Breast epithelium (tissue), 4 donors: Measurements from ENCODE around the gene COL6A1. TPM values are rescaled to one million over a fixed set of nuclear protein-coding genes. Genes with fewer than 3 reads are reported as not detected.
"Not testable (repeated sequence)": the region's sequence is repeated elsewhere in the genome, so short reads cannot be mapped to it uniquely, and the experiment has no call there.

ENCODE experiments used
- DNase-seq, 2 donors: peaks; one replicate each; pipeline ENCODE4 v3.0.0-alpha.2; 2019; ENCODE audit warnings: low spot score in 2 of 2
- H3K27ac ChIP-seq, 2 donors: fragments of 200-600 bp; sonication (generic) in 1 of 2; one replicate each; pipeline ENCODE4 v1.5.1; 2016 to 2019; ENCODE audit warnings: mild to moderate bottlenecking in 1 of 2
- H3K27me3 ChIP-seq, 2 donors: fragments of 200-600 bp; sonication (generic) in 1 of 2; one replicate each; pipeline versions ENCODE4 v1.5.1 to v1.6.0; 2017 to 2019; ENCODE audit warnings: control low read depth in 1 of 2, mild to moderate bottlenecking in 1 of 2
- H3K36me3 ChIP-seq: fragments of 200-600 bp; one replicate; pipeline ENCODE4 v1.5.1; 2019
- H3K4me1 ChIP-seq, 2 donors: fragments of 200-600 bp; sonication (generic); one replicate each; pipeline ENCODE4 v1.5.1; 2016 to 2019; ENCODE audit warnings: control low read depth in 1 of 2
- H3K4me3 ChIP-seq, 3 donors: fragments of 200-600 bp; sonication (generic); 1 replicate in 2 of 3; 2 replicates in 1 of 3; pipeline ENCODE4 v1.5.1; 2016 to 2019; ENCODE audit warnings: mild to moderate bottlenecking in 3 of 3, moderate library complexity in 2 of 3
- H3K9me3 ChIP-seq, 2 donors: fragments of 200-600 bp; sonication (generic) in 1 of 2; one replicate each; pipeline ENCODE4 v1.5.1; 2016 to 2019; ENCODE audit warnings: control low read depth in 1 of 2
- CTCF ChIP-seq, 3 donors: fragments of 450-650 bp; IDR thresholded peaks; one replicate each; pipeline ENCODE4 v1.5.1; 2016 to 2017; ENCODE audit warnings: antibody characterized with exemption in 3 of 3, mild to moderate bottlenecking in 3 of 3, moderate library complexity in 3 of 3
- POLR2A ChIP-seq: fragments of 450-650 bp; IDR thresholded peaks from one replicate; pipeline ENCODE4 v1.6.1; 2016; ENCODE audit warnings: antibody characterized with exemption, mild to moderate bottlenecking, moderate library complexity
- POLR2AphosphoS5 ChIP-seq, 3 donors: sonication (generic); formaldehyde crosslinking; IDR thresholded peaks; one replicate each; pipeline ENCODE4 v1.6.1; 2017; ENCODE audit warnings: antibody characterized with exemption in 3 of 3
- intact Hi-C: fragments of 100-400 bp; cut with DNase I; formaldehyde crosslinking; loops from one replicate; pipeline ENCODE4 v1.15.1; 2023; ENCODE audit warnings: low total_unique reads
- total RNA-seq, 3 donors: library from RNA; depleted of rRNA; stranded (reverse); fragments of >200 nt; gene quantifications; one replicate each; pipeline ENCODE4 v1.1.0, GENCODE V29; 2016

Gene COL6A1
- total RNA-seq, 3 donors from 2014 or later, result 137 to 527 (median 201) TPM

DNA sequence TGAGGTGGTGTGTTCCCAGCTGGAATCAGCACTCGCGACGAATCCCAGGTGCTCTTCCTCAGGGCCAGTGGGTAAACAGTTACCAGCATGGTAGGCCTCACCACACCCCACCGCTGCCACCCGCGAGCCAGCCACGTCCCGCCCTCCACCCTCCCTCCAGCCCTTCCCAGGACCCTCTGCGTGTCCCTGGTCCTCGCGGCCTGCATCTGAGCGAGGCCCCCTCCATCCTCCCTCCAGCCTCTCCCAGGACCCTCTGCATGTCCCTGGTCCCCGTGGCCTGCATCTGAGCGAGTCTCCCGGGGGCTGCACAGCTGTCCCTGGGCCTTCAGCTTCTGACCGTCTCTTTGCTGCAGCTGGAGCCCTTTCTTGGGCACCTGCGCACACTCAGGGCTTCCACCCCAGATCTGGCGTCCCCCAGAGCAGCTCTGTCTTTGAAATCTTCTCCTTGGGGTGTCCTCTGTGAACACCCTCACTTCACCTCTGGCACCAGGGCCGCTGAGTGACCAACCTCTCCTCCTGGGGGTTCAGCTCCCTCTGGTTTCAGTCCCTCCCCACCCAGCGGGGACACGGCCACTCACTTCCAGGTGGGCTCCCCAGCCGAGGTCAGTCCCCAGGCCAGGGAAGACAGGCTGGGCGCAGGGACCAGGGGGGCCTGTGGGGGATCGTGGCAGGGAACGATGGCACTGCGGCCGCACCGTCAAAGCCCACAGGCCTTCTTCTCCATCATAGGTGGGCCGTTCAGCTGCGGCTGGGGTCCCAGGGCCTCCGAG is 58.5 kb downstream of the COL6A1 start:
- Histone ChIP-seq H3K27ac (peak overlapping the region in 1 of 2 donors; percentile 32), H3K4me3 (no peak overlapping the region), H3K27me3 (no peaks in the 10 kb centered on the region), H3K9me3 (no peaks in the 10 kb centered on the region), H3K36me3 (no peaks in the 10 kb centered on the region), H3K4me1 (no peaks in the 10 kb centered on the region)
- DNase-seq, result no peak
- TF ChIP-seq POLR2A, result no peak
- no peak for TF ChIP-seq POLR2AphosphoS5 (IDR thresholded peaks at IDR 0.05)
- TF ChIP-seq CTCF (IDR thresholded peaks at IDR 0.05), result no peak
- intact Hi-C loops, result no loop called here

DNA sequence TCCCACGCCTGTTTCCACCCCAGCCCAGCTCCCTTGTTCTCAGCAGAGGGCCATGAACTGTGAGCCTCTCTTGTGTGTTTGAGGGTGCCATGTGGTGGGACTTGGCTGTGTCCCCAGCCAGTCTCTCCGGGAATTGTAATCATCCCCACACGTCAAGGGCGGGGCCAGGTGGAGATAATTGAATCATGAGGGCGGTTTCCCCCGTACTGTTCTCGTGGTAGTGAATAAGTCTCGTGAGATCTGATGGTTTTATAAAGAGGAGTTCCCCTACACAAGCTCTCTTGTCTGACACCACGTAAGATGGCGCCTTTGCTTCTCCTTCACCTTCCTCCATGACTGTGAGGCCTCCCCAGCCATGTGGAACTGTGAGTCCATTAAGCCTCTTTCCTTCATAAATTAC is 59.1 kb downstream of the COL6A1 start:
- Histone ChIP-seq H3K27ac (peak overlapping the region in 1 of 2 donors; percentile 32), H3K36me3 (no peaks in the 10 kb centered on the region), H3K27me3 (no peaks in the 10 kb centered on the region), H3K4me3 (no peak overlapping the region), H3K9me3 (no peaks in the 10 kb centered on the region), H3K4me1 (no peaks in the 10 kb centered on the region)
- no peak for DNase-seq
- intact Hi-C loops, result no loop called here
- TF ChIP-seq POLR2A (no peak), CTCF (IDR thresholded peaks at IDR 0.05) (no peak), POLR2AphosphoS5 (IDR thresholded peaks at IDR 0.05) (no peak)

DNA sequence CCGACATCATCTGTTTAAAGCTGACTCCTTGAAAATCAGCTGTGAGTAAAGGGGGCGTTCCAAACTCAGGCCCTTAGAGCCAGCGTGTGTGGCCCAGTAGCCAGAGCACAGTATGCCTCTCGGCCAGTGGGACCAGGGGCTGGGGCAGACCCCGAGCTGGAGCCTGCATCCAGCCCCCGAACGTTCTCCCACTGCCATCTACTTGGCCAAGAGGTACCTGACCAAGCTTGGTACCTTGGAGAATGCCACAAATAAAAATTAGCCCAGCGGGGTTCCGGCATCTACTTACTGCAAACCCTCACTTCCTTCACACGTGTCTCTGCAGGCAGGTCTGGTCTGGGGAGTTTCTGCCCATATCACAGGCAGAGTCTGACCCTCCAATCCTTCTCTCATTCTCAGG is 59.6 kb downstream of the COL6A1 start:
- Histone ChIP-seq H3K9me3 (no peaks in the 10 kb centered on the region), H3K36me3 (no peaks in the 10 kb centered on the region), H3K27me3 (no peaks in the 10 kb centered on the region), H3K4me3 (no peak overlapping the region), H3K4me1 (no peaks in the 10 kb centered on the region), H3K27ac (no peak overlapping the region)
- TF ChIP-seq POLR2AphosphoS5 (IDR thresholded peaks at IDR 0.05), result no peak
- no peak for TF ChIP-seq POLR2A
- no peak for TF ChIP-seq CTCF (IDR thresholded peaks at IDR 0.05)
- DNase-seq, result no peak
- intact Hi-C loops, result no loop called here

GRCh38 chr21:46045154-46045553 is 63.6 kb downstream of the COL6A1 start:
- Histone ChIP-seq H3K27ac (no peak overlapping the region), H3K4me1 (peaks cover 9 to 10% of the 10 kb centered on the region in 2 donors), H3K36me3 (no peaks in the 10 kb centered on the region), H3K4me3 (no peak overlapping the region), H3K27me3 (peaks cover 0 to 2% of the 10 kb centered on the region in 2 donors), H3K9me3 (no peaks in the 10 kb centered on the region)
- TF ChIP-seq POLR2A (no peak), POLR2AphosphoS5 (IDR thresholded peaks at IDR 0.05) (no peak), CTCF (IDR thresholded peaks at IDR 0.05) (no peak)
- intact Hi-C loops, result no loop called here
- DNase-seq, result no peak

- no peak overlapping the region for H3K4me3 ChIP-seq
- TF ChIP-seq CTCF (IDR thresholded peaks at IDR 0.05), result no peak
- TF ChIP-seq POLR2AphosphoS5 (IDR thresholded peaks at IDR 0.05), result no peak
- no peak for TF ChIP-seq POLR2A
- no peak for DNase-seq
- peaks cover 9 to 12% of the 10 kb centered on the region in 2 donors for H3K4me1 ChIP-seq
- no peak overlapping the region for H3K27ac ChIP-seq
- H3K36me3 ChIP-seq, result no peaks in the 10 kb centered on the region
- H3K9me3 ChIP-seq, result no peaks in the 10 kb centered on the region
- H3K27me3 ChIP-seq, result peaks cover 0 to 2% of the 10 kb centered on the region in 2 donors
- intact Hi-C loops, result no loop called here
Measured at GRCh38 chr21:46046471-46046870, 64.9 kb downstream of the COL6A1 start.

- intact Hi-C loops, H3K27ac ChIP-seq, H3K36me3 ChIP-seq, DNase-seq, H3K9me3 ChIP-seq, H3K4me3 ChIP-seq, H3K27me3 ChIP-seq: not testable (repeated sequence)
- H3K4me1 ChIP-seq, result peaks cover 9 to 12% of the 10 kb centered on the region in 2 donors
Measured at GRCh38 chr21:46046906-46047305, 65.3 kb downstream of the COL6A1 start.
